ENCODE measurements around the gene CEP170. TPM values are rescaled to one million over a fixed set of nuclear protein-coding genes. Genes with fewer than 3 reads are reported as not detected.
"Not testable (repeated sequence)": the region's sequence is repeated elsewhere in the genome, so short reads cannot be mapped to it uniquely, and the experiment has no call there.

CEP170 gene
- total RNA-seq, 1 experiment from 2014 or later: 94.7 TPM

DNA sequence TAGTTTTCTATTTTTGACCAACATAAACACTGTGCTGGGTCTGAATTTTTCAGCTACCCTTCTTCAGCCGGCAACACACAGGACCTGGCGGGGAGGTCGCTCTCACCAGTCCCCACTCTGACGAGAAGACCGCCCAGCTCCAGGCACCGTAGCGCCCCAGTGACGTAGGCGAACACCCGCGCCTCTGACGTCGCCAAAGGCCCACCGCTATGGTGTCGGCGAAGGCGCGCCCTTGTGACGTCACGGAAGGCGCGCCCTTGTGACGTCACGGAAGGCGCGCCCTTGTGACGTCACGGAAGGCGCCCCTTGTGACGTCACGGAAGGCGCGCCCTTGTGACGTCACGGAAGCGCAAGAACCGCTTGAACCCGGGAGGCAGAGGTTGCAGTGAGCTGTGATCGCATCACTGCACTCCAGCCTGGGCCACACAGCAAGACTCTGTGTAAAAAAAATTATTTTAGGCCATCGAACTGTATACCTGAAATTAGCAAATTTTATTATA, 153.5 kb downstream of the CEP170 start:
- H3K4me1 Mint-ChIP-seq, CTCF ChIA-PET, POLR2A ChIA-PET: not testable (repeated sequence)

DNA sequence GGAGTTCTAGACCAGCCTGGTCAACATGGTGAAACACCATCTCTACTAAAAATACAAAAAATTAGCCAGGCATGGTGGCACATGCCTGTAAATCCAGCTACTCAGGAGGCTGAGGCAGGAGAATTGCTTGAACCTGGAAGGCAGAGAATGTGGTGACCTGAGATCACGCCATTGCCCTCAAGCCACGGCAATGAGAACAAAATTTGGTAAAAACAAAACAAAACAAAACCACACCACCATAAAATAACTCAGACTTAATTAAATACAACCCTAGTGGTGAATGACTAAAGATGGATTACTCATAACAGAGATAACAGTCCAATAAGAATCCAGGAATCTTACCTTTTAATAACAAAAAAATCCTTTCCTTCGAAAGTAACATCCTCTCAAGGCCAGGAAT, 167.7 kb downstream of the CEP170 start:
- POLR2A ChIA-PET; H3K27me3 Mint-ChIP-seq (ENCODE audit: low read depth); H3K4me3 Mint-ChIP-seq; H3K27ac Mint-ChIP-seq; H3K36me3 Mint-ChIP-seq; CTCF ChIA-PET; H3K4me1 Mint-ChIP-seq; ATAC-seq; DNase-seq (ENCODE audit: low spot score); H3K9me3 Mint-ChIP-seq: not testable (repeated sequence)

More for the DNA sequence above, 153.5 kb downstream of the CEP170 start:
- TF ChIP-seq ZBTB21 (CRISPR knock-in tag; IDR thresholded peaks at IDR 0.05; ENCODE audit: borderline replicate concordance): peak; percentile 70; the same call in 1 of the 2 replicates
- peaks cover 25% of the 10 kb centered on the region for H3K9me3 Mint-ChIP-seq
- DNase-seq (ENCODE audit: low spot score); H3K27ac Mint-ChIP-seq; H3K27me3 Mint-ChIP-seq (ENCODE audit: low read depth); H3K36me3 Mint-ChIP-seq; ATAC-seq; H3K4me3 Mint-ChIP-seq: not testable (repeated sequence)

Other genes with a start within 250 kb of the CEP170 start
- 33.6 to 44.3 TPM (median 42.4 TPM) in 3 replicates for gene SDCCAG8, start 760 bp upstream of the CEP170 start, total RNA-seq (2021)

All from WTC11 (cell line).